OCI-LY7 (cell line): ENCODE data around the gene KIAA1958. TPM values are rescaled to one million over a fixed set of nuclear protein-coding genes. Genes with fewer than 3 reads are reported as not detected.

Experiments used
- BruUV-seq: library from RNA; stranded (reverse); fragments of 400-500 nt; replicated peaks from 2 replicates; lab custom pipeline; 2021; lab: Mats Ljungman, UMichigan
- CTCF ChIA-PET: fragments of 300-600 bp; sonication (Branson Sonifier 250); formaldehyde crosslinking; loops from one replicate; lab custom pipeline; 2022; ENCODE audit warnings: antibody characterized with exemption; ENCODE audit not compliant: unreplicated experiment; lab: Charles Lee
- POLR2A ChIA-PET: fragments of 300-600 bp; sonication (Branson Sonifier 250); formaldehyde crosslinking; loops from one replicate; lab custom pipeline; 2022; ENCODE audit warnings: antibody characterized with exemption; lab: Charles Lee
- DNase-seq: peaks from one replicate; pipeline ENCODE4 v3.0.0-alpha.2; 2015; ENCODE audit warnings: low spot score
- H2AFZ ChIP-seq: fragments of 200-600 bp; sonication (generic), shearing (Covaris generic); 2 replicates; pipeline ENCODE4 v1.6.1; 2014; ENCODE audit warnings: mild to moderate bottlenecking, antibody characterized with exemption, low read length, moderate library complexity
- H3K27ac ChIP-seq: fragments of 200-600 bp; sonication (generic); 2 replicates; pipeline ENCODE4 v1.5.1; 2014; ENCODE audit warnings: mixed run types, low read depth, mild to moderate bottlenecking, moderate library complexity, low read length, inconsistent platforms; ENCODE audit not compliant: poor library complexity, severe bottlenecking
- H3K36me3 ChIP-seq: fragments of 200-600 bp; sonication (generic); 2 replicates; pipeline ENCODE4 v1.6.1; 2014; ENCODE audit warnings: mild to moderate bottlenecking, antibody characterized with exemption, low read length, moderate library complexity, mixed read lengths; ENCODE audit not compliant: insufficient read depth
- H3K4me1 ChIP-seq: fragments of 200-600 bp; sonication (generic); 2 replicates; pipeline ENCODE4 v1.5.1; 2014; ENCODE audit warnings: mild to moderate bottlenecking, low read length; ENCODE audit not compliant: insufficient read depth, poor library complexity, severe bottlenecking
- H3K4me2 ChIP-seq: fragments of 200-600 bp; sonication (generic); 2 replicates; pipeline ENCODE4 v1.6.1; 2014; ENCODE audit warnings: mild to moderate bottlenecking, low read length
- H3K4me3 ChIP-seq: fragments of 200-600 bp; sonication (generic); 2 replicates; pipeline ENCODE4 v1.5.1; 2014; ENCODE audit warnings: mild to moderate bottlenecking, low read depth, low read length; ENCODE audit not compliant: poor library complexity, severe bottlenecking
- H3K79me2 ChIP-seq: fragments of 200-600 bp; sonication (generic); 2 replicates; pipeline ENCODE4 v1.6.1; 2016; ENCODE audit warnings: low read depth, mild to moderate bottlenecking, low read length, moderate library complexity, mixed read lengths; ENCODE audit not compliant: insufficient read depth
- H3K9me2 ChIP-seq: fragments of 200-600 bp; sonication (generic); 2 replicates; pipeline ENCODE4 v1.6.1; 2016; ENCODE audit warnings: mild to moderate bottlenecking, low read length, mixed read lengths; ENCODE audit not compliant: insufficient read depth
- H3K9me3 ChIP-seq: fragments of 200-600 bp; sonication (generic); 2 replicates; pipeline ENCODE4 v1.6.1; 2014; ENCODE audit warnings: mild to moderate bottlenecking, mixed run types, low read length, mixed read lengths
- H4K20me1 ChIP-seq: fragments of 200-600 bp; sonication (generic); 2 replicates; pipeline ENCODE4 v1.6.1; 2014; ENCODE audit warnings: mild to moderate bottlenecking, antibody characterized with exemption, low read length, moderate library complexity, mixed read lengths; ENCODE audit not compliant: insufficient read depth
- CTCF ChIP-seq: fragments of 200-600 bp; sonication (generic); conservative IDR thresholded peaks from 2 replicates; pipeline ENCODE4 v1.5.1; 2014; ENCODE audit warnings: mild to moderate bottlenecking, antibody characterized with exemption, low read length, moderate library complexity, mixed read lengths
- EZH2phosphoT487 ChIP-seq: fragments of 200-600 bp; sonication (generic); IDR thresholded peaks from 2 replicates; pipeline ENCODE4 v1.6.1; 2018; ENCODE audit warnings: low read depth, borderline replicate concordance, mild to moderate bottlenecking, mixed run types, antibody characterized with exemption, low read length, moderate library complexity, mixed read lengths
- intact Hi-C: fragments of 100-400 bp; cut with micrococcal nuclease; formaldehyde crosslinking; loops from one replicate; pipeline ENCODE4 v1.10.0; 2022; ENCODE audit not compliant: unreplicated experiment
- total RNA-seq, 2 experiments: library from RNA; depleted of rRNA in 1 of 2; stranded (reverse); fragments of >200 nt in 1 of 2; shearing (Covaris generic) in 1 of 2; gene quantifications; 2 replicates each; pipeline ENCODE4 v1.2.3, GENCODE V29; 2014 to 2022

KIAA1958 gene
- total RNA-seq, 2 experiments from 2014 or later, result 15.4 to 19.8 TPM

- H2AFZ ChIP-seq, result no peak overlapping the region
- DNase-seq, result no peak
- no peaks in the 10 kb centered on the region for H3K9me2 ChIP-seq
- BruUV-seq, result no TSS peak
- no peak overlapping the region for H3K4me2 ChIP-seq
- no peak overlapping the region for H3K4me3 ChIP-seq
- intact Hi-C loops, result no loop called here
- H3K27ac ChIP-seq, result no peak overlapping the region
- TF ChIP-seq CTCF, result no peak
- no peak for TF ChIP-seq EZH2phosphoT487
- peaks cover 8% of the 10 kb centered on the region; the same call in 1 of the 2 replicates for H4K20me1 ChIP-seq
- POLR2A ChIA-PET, result no interaction called here
- H3K4me1 ChIP-seq, result peaks cover 6% of the 10 kb centered on the region
- H3K79me2 ChIP-seq, result no peaks in the 10 kb centered on the region
- no peaks in the 10 kb centered on the region for H3K36me3 ChIP-seq
- CTCF ChIA-PET, result no interaction called here
- no peaks in the 10 kb centered on the region for H3K9me3 ChIP-seq
Observed at GRCh38 chr9:112559629-112560413, 73.2 kb downstream of the KIAA1958 start.

GRCh38 chr9:112562235-112562958 is 75.8 kb downstream of the KIAA1958 start:
- H3K4me3 ChIP-seq, result no peak overlapping the region
- DNase-seq, result no peak
- BruUV-seq, result no TSS peak
- H2AFZ ChIP-seq, result no peak overlapping the region
- ChIA-PET POLR2A (no interaction called here), CTCF (no interaction called here)
- peaks cover 10% of the 10 kb centered on the region; the same call in 1 of the 2 replicates for H4K20me1 ChIP-seq
- H3K9me3 ChIP-seq, result no peaks in the 10 kb centered on the region
- no peaks in the 10 kb centered on the region for H3K36me3 ChIP-seq
- H3K9me2 ChIP-seq, result no peaks in the 10 kb centered on the region
- no peak overlapping the region for H3K27ac ChIP-seq
- intact Hi-C loops, result no loop called here
- H3K4me2 ChIP-seq, result no peak overlapping the region
- no peak for TF ChIP-seq CTCF
- TF ChIP-seq EZH2phosphoT487, result no peak
- peaks cover 6% of the 10 kb centered on the region for H3K4me1 ChIP-seq
- H3K79me2 ChIP-seq, result no peaks in the 10 kb centered on the region
